BLaER1 treated with 17β-estradiol and CSF1 and Interleukin-3, amounts not matched to agents 10 nM and 100 nM (cell line): ENCODE data around the gene FNDC8.

Experiments
- H3K27ac ChIP-seq, 11 experiments: shearing (Covaris generic); formaldehyde crosslinking; 2 replicates each; pipeline ENCODE4 v1.8.1; 2022
- H3K27me3 ChIP-seq, 11 experiments: shearing (Covaris generic); formaldehyde crosslinking; 2 replicates each; pipeline ENCODE4 v1.8.1; 2022
- H3K36me3 ChIP-seq, 11 experiments: shearing (Covaris generic); formaldehyde crosslinking; 2 replicates each; pipeline ENCODE4 v1.8.1; 2022
- H3K4me1 ChIP-seq, 10 experiments: shearing (Covaris generic); formaldehyde crosslinking; 2 replicates each; pipeline ENCODE4 v1.8.1; 2022
- H3K4me2 ChIP-seq, 11 experiments: shearing (Covaris generic); formaldehyde crosslinking; 2 replicates each; pipeline ENCODE4 v1.8.1; 2022
- H3K4me3 ChIP-seq, 10 experiments: shearing (Covaris generic); formaldehyde crosslinking; 2 replicates each; pipeline ENCODE4 v1.8.1; 2022
- H3K9ac ChIP-seq, 11 experiments: shearing (Covaris generic); formaldehyde crosslinking; 2 replicates each; pipeline ENCODE4 v1.8.1; 2022
- H3K9me3 ChIP-seq, 11 experiments: shearing (Covaris generic); formaldehyde crosslinking; replicated peaks in 1 of 11; 2 replicates each; pipeline ENCODE4 v1.8.1; 2022
- H4K20me1 ChIP-seq, 11 experiments: shearing (Covaris generic); formaldehyde crosslinking; 2 replicates each; pipeline ENCODE4 v1.8.1; 2022
- Cebpa-rat ChIP-seq, 11 experiments: shearing (Covaris generic); IDR thresholded peaks; 2 replicates each; pipeline ENCODE4 v1.8.1; 2022

Gene FNDC8

GRCh38 chr17:35121315-35121714, at the start of gene FNDC8:
Gene FNDC8 (plus strand): TSS chr17:35121615. CDS start chr17:35121694, 79 bp downstream.
- H3K36me3 ChIP-seq, result peaks cover 0 to 14% (median 0%) of the 10 kb centered on the region in 11 experiments; a peak in 7 of 22 replicates
- no peak within 1 kb of the TSS for H3K4me3 ChIP-seq
- H3K4me1 ChIP-seq, result peaks cover 12 to 45% (median 28%) of the 10 kb centered on the region in 10 experiments
- no peak within 1 kb of the TSS for H3K27ac ChIP-seq
- peak within 1 kb of the TSS in 2 of 11 experiments; percentile 6 to 8; a peak in 1 of 22 replicates for H3K4me2 ChIP-seq
- no peaks in the 10 kb centered on the region for H4K20me1 ChIP-seq
- no peak within 1 kb of the TSS for H3K9ac ChIP-seq
- H3K27me3 ChIP-seq, result no peaks in the 10 kb centered on the region
- no peak for TF ChIP-seq Cebpa-rat (IDR thresholded peaks at IDR 0.05)
- no peaks in the 10 kb centered on the region for H3K9me3 ChIP-seq

GRCh38 chr17:35073183-35073790, 48.1 kb upstream of the FNDC8 start:
- no peaks in the 10 kb centered on the region for H3K9me3 ChIP-seq
- H3K27ac ChIP-seq, result peak overlapping the region in 6 of 11 experiments; percentile 4 to 39 (median 14); a peak in 7 of 22 replicates
- peaks cover 0 to 37% (median 0%) of the 10 kb centered on the region in 11 experiments; a peak in 6 of 22 replicates for H4K20me1 ChIP-seq
- H3K9ac ChIP-seq, result no peak overlapping the region
- TF ChIP-seq Cebpa-rat (IDR thresholded peaks at IDR 0.05), result no peak
- H3K4me3 ChIP-seq, result no peak overlapping the region
- H3K4me2 ChIP-seq, result peak overlapping the region in 8 of 11 experiments; percentile 5 to 93 (median 46); a peak in 13 of 22 replicates
- H3K36me3 ChIP-seq, result peaks cover 4 to 20% (median 12%) of the 10 kb centered on the region in 11 experiments; a peak in 9 of 22 replicates
- no peaks in the 10 kb centered on the region for H3K27me3 ChIP-seq
- peaks cover 22 to 88% (median 74%) of the 10 kb centered on the region in 10 experiments for H3K4me1 ChIP-seq

- H4K20me1 ChIP-seq, result peaks cover 0 to 37% (median 0%) of the 10 kb centered on the region in 11 experiments; a peak in 7 of 22 replicates
- H3K9ac ChIP-seq, result peak overlapping the region in 1 of 11 experiments; percentile 10; a peak in 1 of 22 replicates
- no peaks in the 10 kb centered on the region for H3K9me3 ChIP-seq
- peaks cover 4 to 25% (median 12%) of the 10 kb centered on the region in 11 experiments; a peak in 9 of 22 replicates for H3K36me3 ChIP-seq
- peaks cover 14 to 81% (median 66%) of the 10 kb centered on the region in 10 experiments for H3K4me1 ChIP-seq
- no peak for TF ChIP-seq Cebpa-rat (IDR thresholded peaks at IDR 0.05)
- peak overlapping the region in 8 of 11 experiments; percentile 18 to 93 (median 52); a peak in 13 of 22 replicates for H3K4me2 ChIP-seq
- no peak overlapping the region for H3K4me3 ChIP-seq
- H3K27me3 ChIP-seq, result no peaks in the 10 kb centered on the region
- peak overlapping the region in 8 of 11 experiments; percentile 4 to 39 (median 31); a peak in 10 of 22 replicates for H3K27ac ChIP-seq
These were observed 47.3 kb upstream of the FNDC8 start for GRCh38 chr17:35073991-35074627.

GRCh38 chr17:35074711-35075707, 46.4 kb upstream of the FNDC8 start:
- TF ChIP-seq Cebpa-rat (IDR thresholded peaks at IDR 0.05), result no peak
- peaks cover 7 to 81% (median 64%) of the 10 kb centered on the region in 10 experiments for H3K4me1 ChIP-seq

GRCh38 chr17:35076874-35077273, 44.5 kb upstream of the FNDC8 start:
- no peak for TF ChIP-seq Cebpa-rat (IDR thresholded peaks at IDR 0.05)
- no peak overlapping the region for H3K27ac ChIP-seq
- no peaks in the 10 kb centered on the region for H3K9me3 ChIP-seq
- H3K27me3 ChIP-seq, result no peaks in the 10 kb centered on the region
- peaks cover 15 to 83% (median 67%) of the 10 kb centered on the region in 10 experiments for H3K4me1 ChIP-seq
- no peak overlapping the region for H3K4me3 ChIP-seq
- peaks cover 0 to 19% (median under 1%) of the 10 kb centered on the region in 11 experiments; a peak in 4 of 22 replicates for H3K36me3 ChIP-seq
- no peak overlapping the region for H3K9ac ChIP-seq
- H4K20me1 ChIP-seq, result peaks cover 0 to 58% (median 0%) of the 10 kb centered on the region in 11 experiments; a peak in 8 of 22 replicates
- H3K4me2 ChIP-seq, result 0 out of 22 replicates have a peak overlapping the region, but pooled peaks of 2 of the 11 experiments have one; percentile 0 to 1

More at GRCh38 chr17:35074711-35075707, 46.4 kb upstream of the FNDC8 start:
- Histone ChIP-seq H3K4me3 (no peak overlapping the region), H3K36me3 (peaks cover 4 to 33% (median 12%) of the 10 kb centered on the region in 11 experiments; a peak in 9 of 22 replicates), H3K9me3 (no peaks in the 10 kb centered on the region), H4K20me1 (peaks cover 0 to 43% (median 0%) of the 10 kb centered on the region in 11 experiments; a peak in 7 of 22 replicates), H3K4me2 (peak overlapping the region in 8 of 11 experiments; percentile 18 to 93 (median 39); a peak in 14 of 22 replicates), H3K9ac (peak overlapping the region in 3 of 11 experiments; percentile 20 to 29 (median 25); a peak in 3 of 22 replicates), H3K27me3 (no peaks in the 10 kb centered on the region), H3K27ac (peak overlapping the region in 6 of 11 experiments; percentile 12 to 39 (median 31); a peak in 11 of 22 replicates)

GRCh38 chr17:35079547-35080423, 41.6 kb upstream of the FNDC8 start:
- H3K27me3 ChIP-seq, result no peaks in the 10 kb centered on the region
- peaks cover 0 to 54% (median 0%) of the 10 kb centered on the region in 11 experiments; a peak in 9 of 22 replicates for H4K20me1 ChIP-seq
- peaks cover 11 to 79% (median 49%) of the 10 kb centered on the region in 10 experiments for H3K4me1 ChIP-seq
- H3K27ac ChIP-seq, result peak overlapping the region in 7 of 11 experiments; percentile 3 to 64 (median 48); a peak in 12 of 22 replicates
- H3K4me2 ChIP-seq, result peak overlapping the region; percentile 29 to 72 (median 48)
- H3K9me3 ChIP-seq, result no peaks in the 10 kb centered on the region
- H3K9ac ChIP-seq, result peak overlapping the region in 1 of 11 experiments; percentile 53; a peak in 1 of 22 replicates
- TF ChIP-seq Cebpa-rat (IDR thresholded peaks at IDR 0.05), result no peak
- no peak overlapping the region for H3K4me3 ChIP-seq
- peaks cover 0 to 27% (median 0%) of the 10 kb centered on the region in 11 experiments; a peak in 3 of 22 replicates for H3K36me3 ChIP-seq

GRCh38 chr17:35080536-35080935, 40.9 kb upstream of the FNDC8 start:
- Histone ChIP-seq H3K9ac (peak overlapping the region in 3 of 11 experiments; percentile 5 to 53 (median 26); a peak in 3 of 22 replicates), H3K4me3 (no peak overlapping the region), H3K27ac (peak overlapping the region in 10 of 11 experiments; percentile 3 to 64 (median 44); a peak in 17 of 22 replicates), H3K9me3 (no peaks in the 10 kb centered on the region), H3K4me1 (peaks cover 11 to 79% (median 42%) of the 10 kb centered on the region in 10 experiments), H3K4me2 (peak overlapping the region; percentile 29 to 72 (median 48)), H3K27me3 (no peaks in the 10 kb centered on the region), H4K20me1 (peaks cover 0 to 46% (median 3%) of the 10 kb centered on the region in 11 experiments; a peak in 10 of 22 replicates), H3K36me3 (peaks cover 0 to 29% (median 0%) of the 10 kb centered on the region in 11 experiments; a peak in 3 of 22 replicates)
- no peak for TF ChIP-seq Cebpa-rat (IDR thresholded peaks at IDR 0.05)
